Kasumi-1 (cell line): ENCODE data around the gene HOXD13.
A peak's percentile ranks its signal among the peaks of the same experiment; 100 is the strongest.

Source experiments
- DNase-seq, 2 experiments: peaks; one replicate each; lab custom pipeline; 2025; lab: John Stamatoyannopoulos, UW

Gene HOXD13

GRCh38 chr2:176106581-176107539 is 14.3 kb downstream of the HOXD13 start, which contains the start of gene HOXD11:
HOXD11 (plus strand) TSS chr2:176107280; CDS start chr2:176107356, 76 bp downstream.
- no peak for DNase-seq

GRCh38 chr2:176107731-176108181 is 15.2 kb downstream of the HOXD13 start:
- DNase-seq: no peak

- peak in 1 of 2 experiments; percentile 27 for DNase-seq
These were observed 16.8 kb downstream of the HOXD13 start for GRCh38 chr2:176109192-176109901.

- no peak for DNase-seq
These were observed 17.4 kb downstream of the HOXD13 start for GRCh38 chr2:176109946-176110345.

DNA sequence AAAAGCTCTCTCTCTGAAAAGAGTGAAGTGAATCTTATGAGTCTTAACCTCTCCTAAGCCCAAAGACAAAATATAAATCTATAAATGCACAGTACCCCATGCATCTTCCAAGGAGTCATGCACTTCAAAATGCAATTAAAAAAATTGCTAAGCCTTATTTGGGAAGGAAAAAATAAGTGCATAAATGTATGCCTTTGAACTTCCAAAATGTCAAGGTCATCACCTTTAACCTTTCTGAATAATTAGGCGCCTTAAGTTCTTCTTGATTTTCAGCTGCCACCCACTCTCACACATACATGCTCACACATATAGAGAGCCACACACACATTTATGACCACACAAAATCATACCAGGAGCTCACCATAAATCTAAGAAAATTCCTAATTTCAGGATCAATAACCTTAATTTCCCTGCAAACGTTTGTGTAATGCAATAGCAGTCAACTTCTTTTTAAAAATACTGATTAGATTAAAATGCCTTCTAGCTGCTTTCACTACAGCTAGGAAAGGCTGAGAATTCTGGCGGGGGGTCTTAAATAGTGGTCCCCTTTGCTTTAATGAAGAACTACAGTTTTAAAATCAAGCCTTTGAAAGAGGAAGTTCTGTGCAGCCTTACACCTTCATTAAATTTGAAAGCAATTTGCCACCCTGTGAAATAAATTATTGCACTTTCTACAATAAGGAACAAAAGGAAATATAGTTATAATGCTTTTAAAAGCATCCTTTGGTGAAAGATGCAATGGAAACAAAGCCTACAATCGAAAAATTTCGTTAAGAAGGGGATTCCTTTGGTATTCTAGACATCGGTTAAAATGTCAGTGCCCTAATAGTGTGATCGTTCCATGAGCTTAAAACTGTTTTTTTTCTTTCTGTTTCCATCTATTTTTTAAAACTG is 18.1 kb downstream of the HOXD13 start:
- DNase-seq: peak; percentile 31 to 41

DNA sequence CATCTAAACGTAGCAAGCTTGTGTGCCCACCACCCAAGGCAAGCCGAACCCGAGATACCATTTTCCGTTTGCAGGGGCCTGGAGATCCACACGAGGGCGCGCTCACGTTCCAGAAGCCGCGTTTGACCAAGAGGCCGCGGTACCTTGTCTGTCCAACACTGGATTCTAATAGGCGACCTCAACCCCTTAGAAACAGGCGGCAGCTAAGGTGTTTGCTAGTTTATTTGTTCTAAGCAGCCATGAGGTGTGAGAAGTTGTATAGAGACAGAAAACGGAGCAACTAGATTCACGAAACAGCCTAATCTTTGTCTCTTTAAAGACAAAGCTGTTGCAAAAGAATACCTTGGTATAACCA is 18.8 kb downstream of the HOXD13 start:
- peak; percentile 81 to 97 for DNase-seq

DNA sequence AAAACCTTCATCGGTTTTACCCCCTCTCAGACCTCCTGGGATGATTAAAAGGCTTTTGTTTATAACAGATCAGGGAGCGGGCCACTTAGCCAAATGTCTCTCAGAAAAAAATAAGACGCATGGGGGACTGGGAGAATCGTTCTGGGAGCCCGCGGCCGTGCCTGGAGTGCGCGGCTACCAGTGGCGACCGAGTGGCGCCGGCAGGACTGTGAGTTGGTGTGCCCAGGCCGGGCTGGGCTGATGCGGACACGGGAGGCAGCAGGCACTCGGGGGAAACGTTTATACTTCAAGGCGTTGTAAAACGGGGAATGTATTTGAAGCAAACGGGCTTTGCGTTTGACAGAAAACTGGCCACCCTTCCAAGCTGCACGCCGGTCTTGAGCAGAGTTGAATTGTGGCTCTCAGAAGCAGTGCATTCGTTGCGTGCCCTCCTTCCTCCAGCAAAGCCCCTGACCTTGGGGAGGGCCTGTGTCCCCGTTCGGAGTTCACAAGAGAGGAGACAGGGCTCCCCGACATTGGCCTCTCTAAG is 19.4 kb downstream of the HOXD13 start:
- DNase-seq: no peak

DNA sequence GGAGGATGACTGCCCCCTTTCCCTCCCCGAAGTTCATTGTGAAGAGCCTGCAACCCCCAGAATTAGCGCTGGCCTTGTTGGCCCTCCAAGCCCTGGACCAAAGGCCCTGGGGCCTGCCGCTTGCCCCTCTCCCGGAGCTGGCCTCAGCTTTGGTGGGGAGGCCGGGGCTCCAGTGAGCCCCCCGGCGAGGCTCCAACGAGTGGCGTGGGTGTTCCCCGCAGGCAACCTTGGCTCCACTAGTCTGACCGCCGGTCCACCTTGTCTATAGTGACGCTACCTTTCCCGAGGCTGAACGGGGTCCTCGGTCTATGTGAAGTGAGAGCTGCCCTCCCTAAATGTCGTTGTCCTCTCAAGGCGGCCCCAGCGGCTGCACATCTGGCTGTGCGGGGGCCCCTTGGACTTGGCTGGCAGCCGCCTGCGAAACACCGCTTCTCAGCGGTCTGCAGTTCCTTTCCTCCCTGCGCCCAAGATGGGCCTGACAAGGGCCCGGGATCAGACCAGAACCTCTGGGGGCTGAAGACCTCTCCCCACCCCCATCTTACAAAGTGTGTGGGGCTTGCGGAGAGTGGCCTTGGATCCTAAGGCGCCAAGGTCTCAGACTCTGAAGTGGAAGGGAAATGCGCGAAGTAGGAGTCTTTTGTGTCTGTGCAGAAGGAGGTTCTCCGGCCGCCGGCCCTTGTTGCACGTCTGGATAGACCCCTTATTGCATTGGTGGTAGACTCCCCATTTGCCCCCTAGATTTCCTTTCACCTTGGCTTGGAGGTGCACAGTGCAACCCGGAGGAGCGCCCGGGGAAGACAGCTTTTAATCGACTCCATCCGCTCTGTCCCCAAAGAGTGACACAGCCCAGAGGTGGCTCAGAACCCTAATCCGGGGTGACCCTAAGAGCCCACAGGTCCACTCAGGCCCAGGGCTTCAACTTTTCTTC is 20.1 kb downstream of the HOXD13 start:
- no peak for DNase-seq

GRCh38 chr2:176114120-176114929 is 21.8 kb downstream of the HOXD13 start:
- DNase-seq: no peak

DNA sequence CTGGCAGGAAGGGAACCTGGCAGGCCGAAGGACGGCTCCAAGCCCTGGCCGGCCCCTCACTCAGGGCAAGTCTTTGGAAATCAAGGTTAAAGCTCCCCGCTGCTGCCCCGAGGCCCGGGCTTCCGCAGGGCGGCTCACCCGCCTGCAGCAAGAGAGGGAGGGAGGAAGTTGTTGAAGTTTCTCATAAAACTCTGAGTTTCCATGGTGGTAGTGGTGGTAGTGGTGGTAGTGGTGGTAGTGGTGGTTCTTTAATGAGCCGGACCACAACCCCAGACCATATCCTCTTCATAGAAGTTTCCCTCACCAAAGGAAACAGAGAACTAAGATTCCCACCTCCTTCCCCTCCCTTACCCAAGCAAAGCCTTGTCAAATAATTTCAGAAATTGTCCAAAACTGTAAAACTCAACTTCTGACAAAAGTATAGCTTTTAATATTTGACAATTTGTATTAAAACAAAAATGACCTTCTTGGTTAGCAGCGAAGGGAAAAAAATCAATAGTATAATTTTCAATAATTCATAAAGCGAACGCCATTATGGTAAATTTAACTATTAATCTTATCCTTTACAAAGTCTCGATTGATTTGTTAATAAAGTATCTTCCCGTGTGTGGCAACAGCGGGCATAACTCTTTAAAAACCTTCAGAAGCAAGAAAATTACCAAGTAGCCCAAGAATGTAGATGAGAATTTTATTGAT is 22.6 kb downstream of the HOXD13 start:
- DNase-seq: peak in 1 of 2 experiments; percentile 26

DNA sequence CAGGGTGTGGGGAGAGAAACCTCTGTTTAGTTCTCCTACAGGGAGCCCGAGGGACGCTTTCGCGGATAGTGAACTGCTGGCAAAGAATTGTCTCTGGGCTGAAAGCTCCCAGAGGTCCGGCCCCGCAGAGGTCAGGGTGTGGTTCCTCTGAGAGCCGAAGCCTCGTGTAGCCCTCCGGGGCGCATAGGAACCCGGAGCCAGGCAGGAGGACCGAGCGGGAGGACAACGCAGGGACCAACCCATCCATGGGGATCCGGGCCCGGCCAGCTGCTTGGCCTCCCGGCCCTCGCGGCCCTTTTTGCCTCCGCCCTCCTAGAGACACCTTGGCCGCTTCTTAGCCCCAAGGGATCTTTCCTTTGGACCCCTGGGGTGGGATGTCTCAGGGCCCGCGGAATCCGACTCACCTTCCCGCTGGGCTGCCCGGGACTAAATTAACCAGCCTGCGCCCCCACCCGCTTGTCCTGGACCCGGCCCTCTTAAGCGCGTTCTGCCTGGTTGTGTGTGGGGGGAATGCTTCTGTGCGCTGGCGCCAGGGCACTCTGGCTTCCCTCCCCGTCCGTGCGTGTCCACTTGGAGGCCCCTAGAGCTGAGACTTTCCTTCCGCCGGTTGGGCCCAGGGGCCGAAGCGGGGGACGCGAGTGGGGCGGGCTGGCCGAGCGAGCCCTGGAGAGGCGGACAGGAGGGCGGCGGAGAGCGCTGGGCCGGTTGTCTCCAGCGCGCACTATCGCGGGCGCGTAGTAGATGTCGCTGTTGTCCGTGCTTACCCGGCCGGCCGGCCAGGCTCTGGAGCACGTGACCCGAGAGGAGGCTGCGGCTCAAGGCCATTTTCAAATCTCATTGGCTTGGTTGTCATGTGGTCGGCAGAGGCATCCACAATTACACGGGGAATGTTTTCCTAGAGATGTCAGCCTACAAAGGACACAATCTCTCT is 23.6 kb downstream of the HOXD13 start, which contains the start of gene HOXD10:
HOXD10 (plus strand) TSS at position 896 of the 931 bp plus-strand sequence. CDS start 56 bp downstream, outside the sequence.
- no peak for DNase-seq

DNA sequence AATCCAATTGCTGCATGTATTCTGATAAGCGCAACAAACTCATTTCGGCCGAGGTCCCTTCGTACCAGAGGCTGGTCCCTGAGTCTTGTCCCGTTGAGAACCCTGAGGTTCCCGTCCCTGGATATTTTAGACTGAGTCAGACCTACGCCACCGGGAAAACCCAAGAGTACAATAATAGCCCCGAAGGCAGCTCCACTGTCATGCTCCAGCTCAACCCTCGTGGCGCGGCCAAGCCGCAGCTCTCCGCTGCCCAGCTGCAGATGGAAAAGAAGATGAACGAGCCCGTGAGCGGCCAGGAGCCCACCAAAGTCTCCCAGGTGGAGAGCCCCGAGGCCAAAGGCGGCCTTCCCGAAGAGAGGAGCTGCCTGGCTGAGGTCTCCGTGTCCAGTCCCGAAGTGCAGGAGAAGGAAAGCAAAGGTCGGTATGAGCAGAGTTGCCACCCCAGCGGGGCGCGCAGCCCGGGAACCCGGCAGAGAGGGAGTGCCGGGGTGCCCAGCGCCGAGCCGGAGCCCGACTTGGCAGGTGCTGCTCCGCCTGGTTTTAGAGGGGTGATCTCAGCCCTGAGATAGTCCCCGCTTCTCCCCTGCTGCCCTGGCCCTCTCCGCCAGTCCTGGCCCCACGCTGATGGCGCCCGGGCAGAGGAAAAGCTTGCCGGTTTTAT is 24.8 kb downstream of the HOXD13 start:
- no peak for DNase-seq

GRCh38 chr2:176117823-176118371 is 25.4 kb downstream of the HOXD13 start:
- no peak for DNase-seq

DNA sequence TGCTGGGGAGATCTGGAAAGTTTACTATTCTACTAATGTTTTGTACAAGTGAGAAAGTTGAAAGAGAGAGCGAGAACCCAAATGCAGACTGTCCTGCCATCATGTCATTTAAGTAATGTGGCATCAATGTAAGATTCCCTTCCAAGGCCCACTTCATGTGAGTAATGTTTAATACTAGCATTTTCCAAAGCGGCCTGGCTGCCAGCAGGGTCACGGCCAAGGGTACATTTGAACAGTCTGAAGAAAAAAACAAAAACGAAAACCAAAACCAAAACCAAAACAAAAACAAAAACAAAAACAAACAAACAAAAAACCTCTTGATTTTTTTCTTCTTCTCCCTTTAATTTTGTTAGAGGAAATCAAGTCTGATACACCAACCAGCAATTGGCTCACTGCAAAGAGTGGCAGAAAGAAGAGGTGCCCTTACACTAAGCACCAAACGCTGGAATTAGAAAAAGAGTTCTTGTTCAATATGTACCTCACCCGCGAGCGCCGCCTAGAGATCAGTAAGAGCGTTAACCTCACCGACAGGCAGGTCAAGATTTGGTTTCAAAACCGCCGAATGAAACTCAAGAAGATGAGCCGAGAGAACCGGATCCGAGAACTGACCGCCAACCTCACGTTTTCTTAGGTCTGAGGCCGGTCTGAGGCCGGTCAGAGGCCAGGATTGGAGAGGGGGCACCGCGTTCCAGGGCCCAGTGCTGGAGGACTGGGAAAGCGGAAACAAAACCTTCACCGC is 26.2 kb downstream of the HOXD13 start:
- DNase-seq: peak; percentile 84 to 86

- DNase-seq: no peak
These were observed 28.1 kb downstream of the HOXD13 start for GRCh38 chr2:176120364-176121189.
